ENCODE results near the gene EXPH5.

DNA sequence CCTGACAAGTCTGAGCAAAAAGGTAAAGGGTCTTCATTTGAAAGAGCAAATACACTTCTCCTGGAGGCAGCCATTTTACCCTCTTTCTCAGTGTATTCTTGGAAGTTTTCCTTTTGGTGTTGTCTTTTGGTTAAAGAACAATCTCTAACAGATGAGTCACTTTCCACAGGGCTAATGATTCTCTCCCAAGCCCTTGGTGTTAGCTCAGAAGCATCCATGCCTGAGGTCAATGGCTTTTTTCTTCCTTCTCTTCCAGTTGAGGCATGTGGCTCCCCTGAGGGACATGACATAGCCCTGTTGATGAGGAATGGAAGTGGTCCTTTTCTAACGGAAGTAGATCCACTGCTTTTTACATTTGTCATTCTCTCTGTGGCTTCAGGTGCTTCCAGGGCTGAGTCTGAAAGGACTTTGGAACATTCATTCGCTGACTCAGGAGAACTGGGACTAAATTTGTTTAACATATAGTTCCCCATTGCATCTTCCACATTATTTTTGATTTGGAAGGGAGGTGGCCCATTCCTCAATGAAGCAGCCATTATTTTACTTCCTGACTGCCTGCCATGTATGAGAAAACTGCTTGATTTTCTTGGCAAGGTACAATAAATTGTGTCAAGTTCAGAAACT is 81.6 kb downstream of the EXPH5 start:
- TF ChIP-seq, protein P1, sequence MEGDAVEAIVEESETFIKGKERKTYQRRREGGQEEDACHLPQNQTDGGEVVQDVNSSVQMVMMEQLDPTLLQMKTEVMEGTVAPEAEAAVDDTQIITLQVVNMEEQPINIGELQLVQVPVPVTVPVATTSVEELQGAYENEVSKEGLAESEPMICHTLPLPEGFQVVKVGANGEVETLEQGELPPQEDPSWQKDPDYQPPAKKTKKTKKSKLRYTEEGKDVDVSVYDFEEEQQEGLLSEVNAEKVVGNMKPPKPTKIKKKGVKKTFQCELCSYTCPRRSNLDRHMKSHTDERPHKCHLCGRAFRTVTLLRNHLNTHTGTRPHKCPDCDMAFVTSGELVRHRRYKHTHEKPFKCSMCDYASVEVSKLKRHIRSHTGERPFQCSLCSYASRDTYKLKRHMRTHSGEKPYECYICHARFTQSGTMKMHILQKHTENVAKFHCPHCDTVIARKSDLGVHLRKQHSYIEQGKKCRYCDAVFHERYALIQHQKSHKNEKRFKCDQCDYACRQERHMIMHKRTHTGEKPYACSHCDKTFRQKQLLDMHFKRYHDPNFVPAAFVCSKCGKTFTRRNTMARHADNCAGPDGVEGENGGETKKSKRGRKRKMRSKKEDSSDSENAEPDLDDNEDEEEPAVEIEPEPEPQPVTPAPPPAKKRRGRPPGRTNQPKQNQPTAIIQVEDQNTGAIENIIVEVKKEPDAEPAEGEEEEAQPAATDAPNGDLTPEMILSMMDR (IDR thresholded peaks at IDR 0.05) = no peak
- no peak for TF ChIP-seq POLR2A (IDR thresholded peaks at IDR 0.05)

Data from prostate gland (tissue), 2 donors.